ENCODE results near the gene C11orf71. TPM values are rescaled to one million over a fixed set of nuclear protein-coding genes. Genes with fewer than 3 reads are reported as not detected.

The C11orf71 gene
- total RNA-seq, 1 experiment from 2014 or later = 6.2 TPM

GRCh38 chr11:114441921-114442320 lies 41.6 kb upstream of the C11orf71 start:
- BruUV-seq (replicated peaks) = no TSS peak
- H3K4me3 ChIP-seq (ENCODE audit: low read depth in 2 of 2, low read length in 2 of 2) = no peak overlapping the region
- no peaks in the 10 kb centered on the region for H3K9me3 ChIP-seq (ENCODE audit: control insufficient read depth, insufficient read depth, low read depth, low read length)
- no peak for TF ChIP-seq REST (IDR thresholded peaks at IDR 0.05; ENCODE audit: insufficient read depth in 1 of 2, low read depth in 2 of 2, low read length in 1 of 2)
- TF ChIP-seq TCF7L2 (IDR thresholded peaks at IDR 0.05; ENCODE audit: low read depth, low read length) = no peak
- TF ChIP-seq SIN3A (IDR thresholded peaks at IDR 0.05; ENCODE audit: borderline replicate concordance, insufficient read depth, low read depth, low read length) = no peak
- no peak for TF ChIP-seq POLR2AphosphoS5 (IDR thresholded peaks at IDR 0.05; ENCODE audit: low read depth, low read length)
- TF ChIP-seq CTCF (IDR thresholded peaks at IDR 0.05) = no peak
- DNase-seq (ENCODE audit: low read depth, low spot score) = no peak
- ChIA-PET POLR2A (no interaction called here), CTCF (no interaction called here)
- in situ Hi-C loops (cut with HindIII; ENCODE audit: low pct_unique_long_range_greater_than_20kb, low sequenced_read_pairs) = no loop called here
- H3K27me3 ChIP-seq (ENCODE audit: control insufficient read depth, insufficient read depth, low read length) = no peaks in the 10 kb centered on the region
- intact Hi-C loops (cut with micrococcal nuclease; ENCODE audit: unreplicated experiment) = loop anchor here (10.0 kb wide), 1 partner anchor 97 kb away; no protein-coding TSS in a partner anchor
- H3K36me3 ChIP-seq (ENCODE audit: control insufficient read depth, insufficient read depth, low read length) = no peaks in the 10 kb centered on the region
- peaks cover 20% of the 10 kb centered on the region for H3K4me1 ChIP-seq (ENCODE audit: control insufficient read depth, insufficient read depth, low read length)
- H3K27ac ChIP-seq (ENCODE audit: low read length) = no peak overlapping the region
- ATAC-seq = no peak

GRCh38 chr11:114440971-114441763 lies 40.9 kb upstream of the C11orf71 start:
- POLR2A ChIA-PET = no interaction called here
- CTCF ChIA-PET = no interaction called here
- H3K4me3 ChIP-seq (ENCODE audit: low read depth in 2 of 2, low read length in 2 of 2) = peak overlapping the region; percentile 86 to 91; a peak in 3 of 4 replicates
- BruUV-seq (replicated peaks) = no TSS peak
- no peak for DNase-seq (ENCODE audit: low read depth, low spot score)
- ATAC-seq = no peak
- intact Hi-C loops (cut with micrococcal nuclease; ENCODE audit: unreplicated experiment) (loop anchor here (10.0 kb wide), 1 partner anchor 96 kb away; no protein-coding TSS in a partner anchor), in situ Hi-C loops (cut with HindIII; ENCODE audit: low pct_unique_long_range_greater_than_20kb, low sequenced_read_pairs) (no loop called here)
- H3K9me3 ChIP-seq (ENCODE audit: control insufficient read depth, insufficient read depth, low read depth, low read length) = no peaks in the 10 kb centered on the region
- peak overlapping the region; percentile 88; the same call in 1 of the 2 replicates for H3K27ac ChIP-seq (ENCODE audit: low read length)
- TF ChIP-seq REST (IDR thresholded peaks at IDR 0.05; ENCODE audit: insufficient read depth in 1 of 2, low read depth in 2 of 2, low read length in 1 of 2) (no peak), TCF7L2 (IDR thresholded peaks at IDR 0.05; ENCODE audit: low read depth, low read length) (no peak), POLR2AphosphoS5 (IDR thresholded peaks at IDR 0.05; ENCODE audit: low read depth, low read length) (no peak), CTCF (IDR thresholded peaks at IDR 0.05) (no peak), SIN3A (IDR thresholded peaks at IDR 0.05; ENCODE audit: borderline replicate concordance, insufficient read depth, low read depth, low read length) (no peak)
- H3K27me3 ChIP-seq (ENCODE audit: control insufficient read depth, insufficient read depth, low read length) = no peaks in the 10 kb centered on the region
- no peaks in the 10 kb centered on the region for H3K36me3 ChIP-seq (ENCODE audit: control insufficient read depth, insufficient read depth, low read length)
- H3K4me1 ChIP-seq (ENCODE audit: control insufficient read depth, insufficient read depth, low read length) = peaks cover 20% of the 10 kb centered on the region

All from Panc1 (cell line).